Smooth muscle cell (in vitro differentiated cells): Measurements from ENCODE around the gene EIF2A. TPM values are rescaled to one million over a fixed set of nuclear protein-coding genes. Genes with fewer than 3 reads are reported as not detected.

Source experiments
- DNase-seq: peaks from one replicate; lab custom pipeline; 2025; ENCODE audit not compliant: unreplicated experiment; lab: John Stamatoyannopoulos, UW
- H2AFZ ChIP-seq: fragments of 200-600 bp; sonication (generic); 2 replicates; pipeline ENCODE4 v1.6.0; 2016; ENCODE audit warnings: antibody characterized with exemption, low read depth, mild to moderate bottlenecking
- H3F3A ChIP-seq: fragments of 200-600 bp; sonication (generic); 2 replicates; pipeline ENCODE4 v1.6.0; 2017; ENCODE audit warnings: antibody characterized with exemption, low read depth
- H3K27ac ChIP-seq: fragments of 200-600 bp; sonication (generic); 2 replicates; pipeline ENCODE4 v1.5.1; 2016; ENCODE audit warnings: low read depth, mild to moderate bottlenecking
- H3K27me3 ChIP-seq: fragments of 200-600 bp; sonication (generic); 2 replicates; pipeline ENCODE4 v1.6.1; 2016; ENCODE audit warnings: low read depth, mild to moderate bottlenecking
- H3K36me3 ChIP-seq: fragments of 200-600 bp; sonication (generic); 2 replicates; pipeline ENCODE4 v1.5.1; 2016; ENCODE audit warnings: low read depth
- H3K4me1 ChIP-seq: fragments of 200-600 bp; sonication (generic); 2 replicates; pipeline ENCODE4 v1.5.1; 2016; ENCODE audit warnings: low read depth
- H3K4me2 ChIP-seq: fragments of 200-600 bp; sonication (generic); 2 replicates; pipeline ENCODE4 v1.6.0; 2016; ENCODE audit warnings: mild to moderate bottlenecking
- H3K4me3 ChIP-seq: fragments of 200-600 bp; sonication (generic); 2 replicates; pipeline ENCODE4 v1.5.1; 2016; ENCODE audit warnings: mild to moderate bottlenecking
- H3K79me2 ChIP-seq: fragments of 200-600 bp; sonication (generic); 2 replicates; pipeline ENCODE4 v1.6.0; 2016; ENCODE audit warnings: low read depth, mild to moderate bottlenecking
- H3K9ac ChIP-seq: fragments of 200-600 bp; sonication (generic); 2 replicates; pipeline ENCODE4 v1.6.0; 2016; ENCODE audit warnings: low read depth
- H3K9me3 ChIP-seq: fragments of 200-600 bp; sonication (generic); replicated peaks from 2 replicates; pipeline ENCODE4 v1.5.1; 2016; ENCODE audit warnings: low read depth
- H4K20me1 ChIP-seq: fragments of 200-600 bp; sonication (generic); 2 replicates; pipeline ENCODE4 v1.6.0; 2016; ENCODE audit warnings: low read depth
- WGBS: methylation state at CpG from one replicate; pipeline ENCODE4 v1.1.7; 2016; ENCODE audit warnings: low lambda C conversion rate; 5-methylcytosine and 5-hydroxymethylcytosine counted together
- polyA plus RNA-seq: library from polyadenylated mRNA; unstranded; fragments of >200 nt; fragmentation: Nextera tagmentation; extraction: Ambion mirVana; gene quantifications from 2 replicates; pipeline ENCODE4 v1.2.1, GENCODE V29; 2016
- total RNA-seq: library from RNA; depleted of rRNA; stranded (reverse); fragments of >200 nt; gene quantifications from 2 replicates; pipeline ENCODE4 v1.2.3, GENCODE V29; 2014
- TF ChIP-seq, protein P1 (sequence below): fragments of 200-600 bp; sonication (generic); IDR thresholded peaks from 2 replicates; pipeline ENCODE4 v1.5.1; 2017; ENCODE audit warnings: borderline replicate concordance, mild to moderate bottlenecking, antibody characterized with exemption; ENCODE audit not compliant: insufficient read depth, poor library complexity, severe bottlenecking

EIF2A gene
- total and polyA plus RNA-seq, 2 experiments from 2014 or later = 34.0 to 166 TPM

DNA sequence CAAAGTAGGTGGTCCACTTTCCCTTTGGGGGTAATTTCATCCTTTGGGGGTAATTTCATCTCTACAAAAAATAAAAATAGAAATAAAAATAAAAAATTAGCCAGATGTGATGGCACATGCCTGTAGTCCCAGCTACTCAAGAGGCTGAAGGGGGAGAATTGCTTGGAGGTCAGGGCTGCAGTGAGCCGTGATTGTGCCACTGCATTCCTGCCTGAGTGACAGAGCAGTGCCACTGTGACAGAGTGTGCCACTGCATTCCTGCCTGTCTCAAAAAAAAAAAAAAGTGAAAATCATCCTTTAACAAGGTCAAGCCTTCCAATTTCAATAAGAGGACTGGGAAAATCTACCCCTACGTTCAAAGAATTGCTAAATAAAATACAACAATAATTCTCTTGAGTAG lies 23.0 kb upstream of the EIF2A start:
- Histone ChIP-seq H3K9me3 (no peaks in the 10 kb centered on the region), H3K36me3 (no peaks in the 10 kb centered on the region), H2AFZ (no peak overlapping the region), H4K20me1 (no peaks in the 10 kb centered on the region), H3K4me3 (no peak overlapping the region), H3K27ac (no peak overlapping the region), H3K27me3 (no peaks in the 10 kb centered on the region), H3K79me2 (no peaks in the 10 kb centered on the region), H3F3A (no peaks in the 10 kb centered on the region), H3K4me1 (no peaks in the 10 kb centered on the region), H3K9ac (no peak overlapping the region), H3K4me2 (no peak overlapping the region)
- DNase-seq = no peak
- 76% methylated on average over 2 of the region's 2 CpGs for WGBS
- TF ChIP-seq, protein P1, sequence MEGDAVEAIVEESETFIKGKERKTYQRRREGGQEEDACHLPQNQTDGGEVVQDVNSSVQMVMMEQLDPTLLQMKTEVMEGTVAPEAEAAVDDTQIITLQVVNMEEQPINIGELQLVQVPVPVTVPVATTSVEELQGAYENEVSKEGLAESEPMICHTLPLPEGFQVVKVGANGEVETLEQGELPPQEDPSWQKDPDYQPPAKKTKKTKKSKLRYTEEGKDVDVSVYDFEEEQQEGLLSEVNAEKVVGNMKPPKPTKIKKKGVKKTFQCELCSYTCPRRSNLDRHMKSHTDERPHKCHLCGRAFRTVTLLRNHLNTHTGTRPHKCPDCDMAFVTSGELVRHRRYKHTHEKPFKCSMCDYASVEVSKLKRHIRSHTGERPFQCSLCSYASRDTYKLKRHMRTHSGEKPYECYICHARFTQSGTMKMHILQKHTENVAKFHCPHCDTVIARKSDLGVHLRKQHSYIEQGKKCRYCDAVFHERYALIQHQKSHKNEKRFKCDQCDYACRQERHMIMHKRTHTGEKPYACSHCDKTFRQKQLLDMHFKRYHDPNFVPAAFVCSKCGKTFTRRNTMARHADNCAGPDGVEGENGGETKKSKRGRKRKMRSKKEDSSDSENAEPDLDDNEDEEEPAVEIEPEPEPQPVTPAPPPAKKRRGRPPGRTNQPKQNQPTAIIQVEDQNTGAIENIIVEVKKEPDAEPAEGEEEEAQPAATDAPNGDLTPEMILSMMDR = no peak

DNA sequence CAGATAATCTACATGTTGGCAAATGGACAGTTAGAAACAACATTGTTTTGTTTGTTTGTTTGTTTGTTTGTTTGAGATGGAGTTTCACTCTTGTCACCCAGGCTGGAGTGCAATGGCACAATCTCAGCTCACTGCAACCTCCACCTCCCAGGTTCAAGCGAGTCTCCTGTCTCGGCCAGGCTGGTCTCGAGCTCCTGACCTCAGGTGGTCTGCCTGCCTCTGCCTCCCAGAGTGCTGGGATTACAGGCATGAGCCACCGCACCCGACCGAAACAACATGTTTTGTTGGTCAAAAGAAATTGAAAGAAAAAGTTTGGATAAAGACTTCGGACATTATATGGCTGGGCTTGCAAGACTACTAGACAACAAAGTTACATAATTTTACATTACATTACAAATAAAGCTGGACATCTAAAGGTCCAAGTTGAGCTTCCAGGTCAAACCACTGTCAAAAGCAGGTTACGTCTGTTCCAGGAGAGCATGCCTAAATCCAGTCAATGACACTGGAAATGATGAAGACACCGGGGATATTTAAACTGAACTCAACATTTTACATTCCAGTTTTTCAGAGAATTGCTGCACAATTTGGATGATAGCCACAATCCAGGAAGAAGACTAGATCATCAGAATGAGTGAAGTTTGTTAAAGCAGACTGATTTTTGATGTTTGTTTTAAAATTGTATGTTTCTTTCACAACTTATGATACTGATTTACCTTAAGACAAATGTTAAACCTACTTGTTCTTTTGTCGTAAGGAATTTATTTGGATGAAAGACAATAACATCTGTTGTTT lies 18.9 kb upstream of the EIF2A start:
- Histone ChIP-seq H3K9me3 (no peaks in the 10 kb centered on the region), H3K4me1 (no peaks in the 10 kb centered on the region), H3K27me3 (no peaks in the 10 kb centered on the region), H3K27ac (no peak overlapping the region), H3K36me3 (no peaks in the 10 kb centered on the region), H3K4me2 (no peak overlapping the region), H4K20me1 (no peaks in the 10 kb centered on the region), H3K4me3 (no peak overlapping the region), H3F3A (no peaks in the 10 kb centered on the region), H3K9ac (no peak overlapping the region), H2AFZ (no peak overlapping the region), H3K79me2 (no peaks in the 10 kb centered on the region)
- 69% methylated on average over 10 of the region's 10 CpGs for WGBS
- no peak for DNase-seq
- TF ChIP-seq, protein P1 = no peak

DNA sequence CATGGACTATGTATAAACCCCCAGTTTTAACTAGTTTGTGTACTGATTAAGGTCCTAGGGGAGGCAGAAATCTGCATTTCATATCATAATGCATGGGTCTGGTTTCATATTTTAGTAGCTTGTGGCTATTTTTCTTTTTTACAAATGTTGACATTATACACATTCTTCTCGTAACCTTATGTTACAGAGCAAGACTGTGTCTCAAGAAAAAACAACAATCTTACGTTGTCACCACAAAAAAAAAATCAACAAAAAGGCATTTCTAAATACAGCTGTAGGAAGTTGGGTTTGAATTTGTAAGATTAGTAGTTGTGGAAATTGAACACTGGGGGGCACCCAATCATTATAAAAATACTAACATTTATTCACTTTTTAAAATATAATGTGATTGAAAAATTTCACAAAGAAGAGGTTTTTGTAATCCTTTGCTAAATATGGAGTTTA lies 18.2 kb upstream of the EIF2A start:
- H3K4me2 ChIP-seq = no peak overlapping the region
- H2AFZ ChIP-seq = no peak overlapping the region

More for the DNA sequence above, 18.2 kb upstream of the EIF2A start:
- H3K79me2 ChIP-seq = no peaks in the 10 kb centered on the region
- no peak overlapping the region for H3K27ac ChIP-seq
- no peaks in the 10 kb centered on the region for H3F3A ChIP-seq
- no peaks in the 10 kb centered on the region for H3K9me3 ChIP-seq
- H3K9ac ChIP-seq = no peak overlapping the region
- TF ChIP-seq, protein P1 = peak; percentile 34
- H3K4me1 ChIP-seq = no peaks in the 10 kb centered on the region
- DNase-seq = no peak
- H4K20me1 ChIP-seq = no peaks in the 10 kb centered on the region
- no peaks in the 10 kb centered on the region for H3K27me3 ChIP-seq
- no peaks in the 10 kb centered on the region for H3K36me3 ChIP-seq
- WGBS = 39% methylated on average over 2 of the region's 2 CpGs
- H3K4me3 ChIP-seq = no peak overlapping the region
